MM.1S (cell line): ENCODE results near the gene POLR3E.

Experiments
- DNase-seq: peaks from one replicate; pipeline ENCODE4 v3.0.0-alpha.2; 2015
- H2AFZ ChIP-seq: fragments of 300-600 bp; sonication (generic); 2 replicates; pipeline ENCODE4 v1.6.0; 2016; ENCODE audit warnings: antibody characterized with exemption, low read length
- H3F3A ChIP-seq: fragments of 300-600 bp; sonication (generic); 2 replicates; pipeline ENCODE4 v1.6.1; 2016; ENCODE audit warnings: mild to moderate bottlenecking, antibody characterized with exemption, low read length, moderate library complexity, mixed read lengths; ENCODE audit not compliant: insufficient read depth
- H3K27ac ChIP-seq: fragments of 300-600 bp; sonication (generic); 2 replicates; pipeline ENCODE4 v1.5.1; 2016; ENCODE audit warnings: mild to moderate bottlenecking, low read length
- H3K27me3 ChIP-seq: fragments of 300-600 bp; sonication (generic); replicated peaks from 2 replicates; pipeline ENCODE4 v1.6.0; 2016; ENCODE audit warnings: low read length; ENCODE audit not compliant: insufficient read depth
- H3K36me3 ChIP-seq: fragments of 300-600 bp; sonication (generic); replicated peaks from 2 replicates; pipeline ENCODE4 v1.6.1; 2016; ENCODE audit warnings: mild to moderate bottlenecking, low read length, mixed read lengths; ENCODE audit not compliant: insufficient read depth
- H3K4me1 ChIP-seq: fragments of 300-600 bp; sonication (generic); 2 replicates; pipeline ENCODE4 v1.6.1; 2016; ENCODE audit warnings: low read length, mixed read lengths
- H3K4me2 ChIP-seq: fragments of 300-600 bp; sonication (generic); 2 replicates; pipeline ENCODE4 v1.6.0; 2016; ENCODE audit warnings: low read depth, low read length
- H3K4me3 ChIP-seq: fragments of 300-600 bp; sonication (generic); 2 replicates; pipeline ENCODE4 v1.5.1; 2016; ENCODE audit warnings: low read length, mixed read lengths
- H3K79me2 ChIP-seq: fragments of 300-600 bp; sonication (generic); 2 replicates; pipeline ENCODE4 v1.6.1; 2016; ENCODE audit warnings: mixed run types, low read length, mixed read lengths
- H3K9ac ChIP-seq: fragments of 300-600 bp; sonication (generic); 2 replicates; pipeline ENCODE4 v1.6.1; 2016; ENCODE audit warnings: low read length, mixed read lengths
- H3K9me2 ChIP-seq: fragments of 300-600 bp; sonication (generic); replicated peaks from 2 replicates; pipeline ENCODE4 v1.6.1; 2016; ENCODE audit warnings: mild to moderate bottlenecking, low read length, mixed read lengths; ENCODE audit not compliant: insufficient read depth
- H3K9me3 ChIP-seq: fragments of 300-600 bp; sonication (generic); replicated peaks from 2 replicates; pipeline ENCODE4 v1.6.1; 2016; ENCODE audit warnings: mild to moderate bottlenecking, low read length, mixed read lengths; ENCODE audit not compliant: insufficient read depth
- H4K20me1 ChIP-seq: fragments of 300-600 bp; sonication (generic); 2 replicates; pipeline ENCODE4 v1.6.1; 2016; ENCODE audit warnings: mild to moderate bottlenecking, low read length, moderate library complexity, mixed read lengths; ENCODE audit not compliant: insufficient read depth
- CTCF ChIP-seq: fragments of 300-600 bp; sonication (generic); IDR thresholded peaks from 2 replicates; pipeline ENCODE4 v1.5.1; 2016; ENCODE audit warnings: antibody characterized with exemption, low read length, mixed read lengths
- EZH2 ChIP-seq: fragments of 300-600 bp; sonication (generic); optimal IDR thresholded peaks from 2 replicates; pipeline ENCODE3; 2017; ENCODE audit warnings: low read depth, mild to moderate bottlenecking, antibody characterized with exemption, low read length, mixed read lengths
- EZH2phosphoT487 ChIP-seq: fragments of 300-600 bp; sonication (generic); IDR thresholded peaks from 2 replicates; pipeline ENCODE4 v1.6.1; 2018; ENCODE audit warnings: antibody characterized with exemption, low read length

Gene POLR3E

GRCh38 chr16:22381392-22381791 is 84.2 kb downstream of the POLR3E start:
- Histone ChIP-seq H3K4me1 (no peaks in the 10 kb centered on the region), H2AFZ (no peak overlapping the region), H3K27ac (no peak overlapping the region), H3K9me2 (no peaks in the 10 kb centered on the region), H3F3A (no peaks in the 10 kb centered on the region), H4K20me1 (no peaks in the 10 kb centered on the region), H3K4me3 (no peak overlapping the region), H3K36me3 (no peaks in the 10 kb centered on the region), H3K79me2 (no peaks in the 10 kb centered on the region), H3K9me3 (no peaks in the 10 kb centered on the region), H3K9ac (no peak overlapping the region), H3K27me3 (no peaks in the 10 kb centered on the region), H3K4me2 (no peak overlapping the region)
- no peak for DNase-seq
- TF ChIP-seq CTCF (no peak), EZH2 (no peak), EZH2phosphoT487 (no peak)

- Histone ChIP-seq H3K9ac (no peak overlapping the region), H3F3A (no peaks in the 10 kb centered on the region), H3K79me2 (no peaks in the 10 kb centered on the region), H2AFZ (no peak overlapping the region), H3K4me3 (no peak overlapping the region), H3K9me3 (no peaks in the 10 kb centered on the region), H3K9me2 (no peaks in the 10 kb centered on the region), H3K4me1 (no peaks in the 10 kb centered on the region), H3K27me3 (no peaks in the 10 kb centered on the region), H3K4me2 (no peak overlapping the region), H3K27ac (no peak overlapping the region), H3K36me3 (no peaks in the 10 kb centered on the region), H4K20me1 (no peaks in the 10 kb centered on the region)
- TF ChIP-seq CTCF: no peak
- no peak for TF ChIP-seq EZH2
- TF ChIP-seq EZH2phosphoT487: no peak
- DNase-seq: no peak
Observed at GRCh38 chr16:22383827-22384226, 86.6 kb downstream of the POLR3E start.
